DND-41 (cell line): ENCODE measurements around the gene AP2A1.

ENCODE experiments used
- CTCF ChIP-seq: IDR thresholded peaks from 2 replicates; pipeline ENCODE4 v1.5.1; 2012; ENCODE audit warnings: borderline replicate concordance, low read length, moderate library complexity, mild to moderate bottlenecking; ENCODE audit not compliant: poor library complexity, severe bottlenecking; ENCODE audit errors: extremely low read depth
- EZH2 ChIP-seq: IDR thresholded peaks from 3 replicates; pipeline ENCODE4 v1.6.1; 2012; ENCODE audit warnings: borderline replicate concordance, low read depth, mild to moderate bottlenecking, moderate library complexity, low read length, inconsistent platforms; ENCODE audit not compliant: severe bottlenecking

DNA sequence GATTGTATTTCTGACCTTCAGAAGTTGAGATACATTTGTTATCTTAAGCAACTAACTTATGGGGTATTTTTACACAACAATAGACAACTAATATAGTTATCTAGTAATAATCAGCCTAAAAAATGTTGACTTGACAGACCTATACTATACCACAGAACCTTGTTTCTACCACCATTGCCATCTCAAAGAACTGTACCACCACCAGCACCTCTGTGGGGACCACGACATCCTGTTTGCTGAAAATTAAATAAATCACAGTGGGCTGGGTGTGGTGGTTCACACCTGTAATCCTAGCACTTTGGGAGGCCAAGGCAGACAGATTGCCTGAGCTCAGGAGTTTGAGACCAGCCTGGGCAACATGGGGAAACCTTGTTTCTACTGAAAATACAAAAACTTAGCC, 27.7 kb upstream of the AP2A1 start:
- TF ChIP-seq CTCF (no peak), EZH2 (no peak)
